GM23338 (cell line): ENCODE results near the gene ZNF692.

Experiments used
- CREB1 ChIP-seq: fragments of 250-450 bp; sonication (Bioruptor Pico); IDR thresholded peaks from 2 replicates; pipeline ENCODE4 v1.5.0; 2020; ENCODE audit warnings: low read depth, mild to moderate bottlenecking, moderate library complexity
- CTCF ChIP-seq, 2 experiments: fragments of 200-600 bp in 1 of 2; sonication (generic) in 1 of 2; conservative IDR thresholded peaks; 2 replicates each; pipeline versions ENCODE4 v1.5.1 to v1.6.1; 2016 to 2017; ENCODE audit warnings: antibody characterized with exemption in 2 of 2, low read depth in 2 of 2, mild to moderate bottlenecking in 2 of 2, moderate library complexity in 1 of 2
- ETS1 ChIP-seq: IDR thresholded peaks from 2 replicates; pipeline ENCODE4 v1.6.1; 2016; ENCODE audit warnings: antibody characterized with exemption
- EZH2 ChIP-seq: fragments of 200-600 bp; sonication (generic); IDR thresholded peaks from one replicate; pipeline ENCODE4 v1.8.0; 2017; ENCODE audit warnings: antibody characterized with exemption, mild to moderate bottlenecking, low read depth; ENCODE audit not compliant: unreplicated experiment
- EZH2phosphoT487 ChIP-seq: fragments of 200-600 bp; sonication (generic); IDR thresholded peaks from one replicate; pipeline ENCODE4 v1.8.1; 2018; ENCODE audit warnings: antibody characterized with exemption; ENCODE audit not compliant: unreplicated experiment
- JUNB ChIP-seq: IDR thresholded peaks from one replicate; pipeline ENCODE4 v1.6.1; 2016; ENCODE audit warnings: antibody characterized with exemption; ENCODE audit not compliant: unreplicated experiment
- NANOG ChIP-seq: IDR thresholded peaks from 2 replicates; pipeline ENCODE4 v1.6.1; 2016; ENCODE audit warnings: antibody characterized with exemption, borderline replicate concordance
- POLR2AphosphoS5 ChIP-seq: IDR thresholded peaks from 2 replicates; pipeline ENCODE4 v1.6.1; 2016; ENCODE audit warnings: antibody characterized with exemption, low read depth
- REST ChIP-seq: IDR thresholded peaks from one replicate; pipeline ENCODE4 v1.6.1; 2018; ENCODE audit warnings: antibody characterized with exemption; ENCODE audit not compliant: unreplicated experiment
- STAT1 ChIP-seq: IDR thresholded peaks from one replicate; pipeline ENCODE4 v1.6.1; 2016; ENCODE audit warnings: antibody characterized with exemption; ENCODE audit not compliant: unreplicated experiment
- ZNF114 ChIP-seq: fragments of 250-450 bp; sonication (Bioruptor Pico); IDR thresholded peaks from 2 replicates; pipeline ENCODE4 v1.5.0; 2020; ENCODE audit warnings: mild to moderate bottlenecking, moderate library complexity
- ZNF331 ChIP-seq: fragments of 250-450 bp; sonication (Bioruptor Pico); IDR thresholded peaks from 2 replicates; pipeline ENCODE4 v1.5.0; 2020; ENCODE audit warnings: low read depth, mild to moderate bottlenecking, moderate library complexity
- ZNF462 ChIP-seq: fragments of 250-450 bp; sonication (Bioruptor Pico); IDR thresholded peaks from 2 replicates; pipeline ENCODE4 v1.5.0; 2020; ENCODE audit warnings: mild to moderate bottlenecking, moderate library complexity

GRCh38 chr1:248843687-248844086 is 15.2 kb downstream of the ZNF692 start:
- TF ChIP-seq CTCF (conservative IDR thresholded peaks at IDR 0.05; ENCODE audit: low read depth in 2 of 2) (no peak), REST (no peak), EZH2 (no peak), POLR2AphosphoS5 (no peak), ZNF462 (CRISPR knock-in tag) (no peak), EZH2phosphoT487 (no peak), CREB1 (no peak), JUNB (no peak), ETS1 (no peak), NANOG (no peak), ZNF331 (CRISPR knock-in tag) (no peak), ZNF114 (CRISPR knock-in tag) (no peak), STAT1 (no peak)
